ENCODE data around the gene NLE1.

DNA sequence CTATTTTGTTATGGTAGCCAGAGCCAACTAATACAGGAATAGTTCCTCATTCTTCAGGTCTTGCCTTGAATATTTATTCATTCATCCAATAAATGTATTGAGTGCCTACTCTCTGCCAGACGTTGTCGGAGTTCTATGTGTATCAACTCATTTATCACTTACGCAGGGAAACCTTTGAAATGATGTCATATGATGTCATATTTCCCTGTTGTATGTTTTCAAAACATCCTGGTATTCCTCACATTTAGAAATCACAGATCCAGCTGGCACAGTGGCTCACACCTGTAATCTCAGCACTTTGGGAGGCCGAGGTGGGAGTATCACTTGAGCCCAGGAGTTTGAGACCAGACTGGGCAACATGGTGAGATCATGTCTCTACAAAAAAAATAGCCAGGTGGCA lies 2.7 kb upstream of the NLE1 start:
- TF ChIP-seq SUZ12 (IDR thresholded peaks at IDR 0.05; ENCODE audit: low read length): no peak
- no peak for TF ChIP-seq CTCF (IDR thresholded peaks at IDR 0.05; ENCODE audit: control extremely low read depth in 1 of 3, insufficient read depth in 1 of 3, low read depth in 1 of 3, low read length in 3 of 3)
- TF ChIP-seq RAD21 (IDR thresholded peaks at IDR 0.05 in 1 of 2, conservative IDR thresholded peaks at IDR 0.05 in 1 of 2; ENCODE audit: low read depth in 2 of 2, low read length in 2 of 2): no peak
- no peak for TF ChIP-seq YY1 (IDR thresholded peaks at IDR 0.05; ENCODE audit: low read depth, low read length)
- no peak for TF ChIP-seq TBP (IDR thresholded peaks at IDR 0.05; ENCODE audit: low read depth, low read length)
- TF ChIP-seq RXRA (IDR thresholded peaks at IDR 0.05; ENCODE audit: insufficient read depth, low read depth, low read length): no peak
- TF ChIP-seq ATF2 (IDR thresholded peaks at IDR 0.05; ENCODE audit: low read length): no peak
